ENCODE results near the gene ANAPC16.

- TF ChIP-seq CTCF (IDR thresholded peaks at IDR 0.05) (no peak), EP300 (IDR thresholded peaks at IDR 0.05) (no peak), POLR2A (IDR thresholded peaks at IDR 0.05) (no peak)
Observed at GRCh38 chr10:72253578-72253977, 37.8 kb downstream of the ANAPC16 start.
